GM11168 (cell line): ENCODE measurements around the gene TRERF1.
"Not testable (repeated sequence)": the region's sequence is repeated elsewhere in the genome, so short reads cannot be mapped to it uniquely, and the experiment has no call there.

Experiments used
- in situ Hi-C: fragments of 300-500 bp; cut with MboI; formaldehyde crosslinking; loops from one replicate; pipeline ENCODE4 v1.12.0; 2022; ENCODE audit warnings: low sequenced_read_pairs; ENCODE audit not compliant: unreplicated experiment

Gene TRERF1

DNA sequence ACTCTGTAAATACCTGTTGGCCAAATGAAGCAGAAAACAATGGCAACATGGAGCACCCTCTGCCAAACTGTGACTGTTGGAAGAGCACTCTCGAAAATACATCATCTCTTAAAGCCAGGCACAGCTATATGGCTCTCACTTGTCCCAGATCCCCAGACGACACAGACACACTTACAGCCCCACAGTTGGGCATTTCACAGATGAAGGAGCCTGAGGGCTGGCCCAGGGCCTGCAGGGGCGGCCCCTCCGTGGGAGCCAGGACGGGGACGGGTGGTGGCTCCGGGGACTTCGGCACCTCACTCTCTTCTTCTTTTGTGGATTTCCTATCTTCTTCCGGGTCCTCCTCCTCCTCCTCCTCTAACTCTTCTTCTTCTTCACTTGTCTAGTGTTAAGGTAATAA is 215.7 kb downstream of the TRERF1 start:
- in situ Hi-C loops = no loop called here

GRCh38 chr6:42232035-42232434 is 219.7 kb downstream of the TRERF1 start:
- in situ Hi-C loops = no loop called here

DNA sequence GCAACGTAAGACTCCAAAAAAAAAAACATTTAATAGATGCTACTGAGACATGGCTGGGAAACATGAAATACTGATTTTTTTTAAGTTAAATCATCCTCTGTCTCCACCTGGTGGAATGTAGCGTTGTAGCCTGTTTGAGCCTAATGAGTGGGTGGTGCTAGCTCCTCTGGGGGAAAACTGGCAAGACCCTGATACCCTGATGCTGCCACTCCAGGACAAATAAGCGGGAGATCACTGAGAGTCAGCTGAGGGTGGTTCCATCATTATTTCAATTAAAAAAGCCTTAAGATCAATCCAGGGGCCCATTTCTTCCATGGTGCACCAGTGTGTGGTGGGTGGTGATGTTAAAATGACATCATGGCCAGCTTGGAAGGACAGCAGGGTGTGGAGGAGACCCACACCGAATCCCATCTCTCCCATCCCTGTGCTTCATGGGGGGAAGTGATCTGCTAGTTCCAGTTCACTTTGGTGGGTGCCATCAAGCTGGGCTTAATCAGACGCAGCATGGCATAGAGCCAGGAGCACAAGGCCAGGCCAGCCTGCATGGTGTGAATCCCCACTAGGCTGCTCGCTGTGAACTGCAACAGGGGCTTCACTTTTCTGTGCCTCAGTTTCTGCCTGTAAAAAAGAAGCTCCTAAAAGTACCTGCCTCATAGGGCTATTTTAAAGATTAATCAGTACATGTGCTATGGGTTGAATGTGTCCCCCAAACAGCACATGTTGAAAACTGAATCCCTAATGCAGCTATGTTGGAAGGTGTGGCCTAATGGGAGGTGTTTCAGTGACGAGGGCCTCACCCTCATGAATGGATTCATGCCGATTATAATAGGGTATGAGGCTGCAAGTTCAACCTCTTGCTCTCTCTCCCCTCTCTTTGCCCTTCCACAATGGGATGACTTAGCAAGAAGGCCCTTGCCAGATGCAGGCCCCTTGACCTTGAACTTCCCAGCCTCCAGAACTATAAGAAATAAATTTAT is 221.1 kb downstream of the TRERF1 start:
- in situ Hi-C loops = no loop called here

- in situ Hi-C loops = no loop called here
Observed at GRCh38 chr6:42229506-42230119, 222.1 kb downstream of the TRERF1 start.

GRCh38 chr6:42228305-42228704 is 223.4 kb downstream of the TRERF1 start:
- in situ Hi-C loops = no loop called here

DNA sequence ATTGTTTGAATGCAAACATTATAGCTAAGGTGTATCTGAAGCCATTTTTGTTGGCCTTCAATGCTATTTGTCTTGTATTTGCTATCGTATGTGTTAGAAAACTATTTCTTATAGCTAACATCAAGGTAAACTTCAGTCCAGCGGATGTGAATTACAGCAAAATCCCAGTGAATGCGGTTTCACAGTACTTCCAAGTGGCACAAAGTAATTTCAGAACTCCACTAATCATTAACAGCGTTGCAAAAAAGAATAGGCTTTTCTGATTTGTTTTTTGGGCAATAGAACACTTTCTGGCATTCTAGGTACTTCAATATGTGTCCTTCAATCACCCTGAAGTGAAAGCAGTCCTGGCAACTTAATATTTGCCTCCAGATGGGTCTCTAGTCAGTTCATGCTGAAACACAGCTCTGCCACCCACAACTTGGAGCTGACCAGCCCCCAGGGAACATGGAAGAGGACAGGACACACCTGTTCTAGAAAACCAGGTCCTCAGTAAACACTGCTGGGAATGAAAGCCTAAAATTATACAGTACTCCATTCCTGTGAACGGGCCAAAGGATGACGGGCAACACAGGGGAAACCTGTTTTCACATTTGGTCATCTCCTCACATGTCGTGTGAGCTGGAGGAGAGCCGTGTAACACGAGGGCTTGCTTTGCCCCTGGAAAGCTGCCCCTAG is 224.4 kb downstream of the TRERF1 start:
- in situ Hi-C loops = no loop called here

GRCh38 chr6:42226645-42227143 is 225.0 kb downstream of the TRERF1 start:
- in situ Hi-C loops = no loop called here

GRCh38 chr6:42226161-42226611 is 225.5 kb downstream of the TRERF1 start:
- in situ Hi-C loops = no loop called here

DNA sequence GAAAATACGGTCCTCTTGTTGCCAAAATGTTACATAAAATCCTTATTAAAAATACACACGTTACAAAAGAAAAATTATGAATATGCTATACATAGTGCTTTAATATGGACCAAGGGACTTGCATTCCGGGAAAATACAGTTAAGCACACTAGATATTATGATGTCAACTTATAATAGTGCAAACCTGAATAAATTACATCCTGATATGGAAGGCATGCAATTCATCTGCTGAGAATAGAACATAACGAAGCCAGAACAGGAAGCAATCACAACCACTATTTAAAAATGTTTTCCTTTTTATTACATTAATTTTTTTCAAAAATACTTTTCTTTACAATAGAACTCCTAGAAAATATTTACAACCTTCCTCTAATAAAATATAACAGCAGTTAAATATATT is 226.3 kb downstream of the TRERF1 start:
- in situ Hi-C loops = no loop called here

DNA sequence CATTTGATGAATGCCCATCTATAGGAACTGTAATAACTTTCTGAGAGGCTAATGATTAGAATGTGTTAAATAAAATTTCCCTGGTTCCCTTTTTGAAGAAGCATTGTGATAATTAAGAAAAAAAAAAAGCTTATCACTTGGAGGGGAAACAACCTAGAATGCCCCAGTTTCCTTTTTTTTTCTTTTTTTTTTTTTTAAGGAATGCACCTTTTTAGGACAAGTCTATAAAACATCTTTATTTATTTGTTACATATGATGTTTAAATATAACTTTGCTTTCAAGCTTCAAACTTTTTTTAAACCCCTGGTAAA is 226.7 kb downstream of the TRERF1 start:
- in situ Hi-C loops = no loop called here

DNA sequence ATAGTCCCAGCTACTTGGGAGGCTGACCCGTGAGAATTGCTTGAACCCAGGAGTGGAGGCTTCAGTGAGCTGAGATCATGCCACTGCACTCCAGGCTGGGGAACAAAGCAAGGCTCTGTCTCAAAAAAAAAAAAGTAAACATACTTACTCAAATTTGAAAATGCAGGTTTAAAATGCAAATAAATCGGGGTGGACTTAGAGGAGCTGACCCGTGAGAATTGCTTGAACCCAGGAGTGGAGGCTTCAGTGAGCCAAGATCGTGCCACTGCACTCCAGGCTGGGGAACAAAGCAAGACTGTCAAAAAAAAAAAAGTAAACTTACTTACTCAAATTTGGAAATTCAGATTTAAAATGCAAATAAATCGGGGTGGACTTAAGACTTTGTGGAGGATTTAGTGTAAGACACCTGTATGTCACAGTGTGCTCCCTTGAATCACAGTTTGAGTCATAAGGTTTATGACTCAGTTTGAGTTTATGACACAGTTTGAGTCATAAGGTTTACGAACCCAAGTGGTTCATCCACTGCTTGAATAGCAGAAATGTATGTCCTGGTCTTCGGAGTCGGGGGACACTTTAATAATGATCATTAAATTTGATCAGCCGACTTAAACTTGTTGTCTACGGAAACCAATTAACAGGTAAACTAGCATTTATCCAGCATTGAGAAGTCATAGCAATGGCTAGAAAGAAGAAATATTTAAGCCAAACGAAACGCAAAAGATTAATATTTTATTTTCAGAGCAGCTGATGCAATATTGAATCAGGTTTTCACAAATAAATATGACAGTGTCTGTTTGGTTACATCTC is 227.3 kb downstream of the TRERF1 start:
- in situ Hi-C loops = no loop called here

DNA sequence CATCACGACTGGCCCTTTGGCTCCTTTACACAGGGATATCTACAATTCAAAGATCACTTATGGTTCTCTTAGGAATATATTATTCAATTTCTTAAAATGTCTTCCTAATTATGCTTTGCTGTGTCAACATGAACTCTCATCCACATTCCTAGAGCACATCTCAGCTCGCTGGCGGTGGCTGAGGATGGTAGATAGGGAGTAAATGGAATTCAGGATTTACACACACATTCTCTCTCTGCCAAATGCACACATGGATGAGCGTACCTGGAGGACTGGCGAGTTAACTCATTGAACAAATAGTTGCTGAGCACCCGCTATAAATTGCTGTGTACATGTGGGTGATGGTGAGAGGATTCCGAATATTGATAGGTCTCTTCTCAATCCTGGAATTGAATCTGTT is 229.3 kb downstream of the TRERF1 start:
- in situ Hi-C loops = no loop called here

- in situ Hi-C loops = no loop called here
Observed at GRCh38 chr6:42221546-42221945, 230.2 kb downstream of the TRERF1 start.

- in situ Hi-C loops = no loop called here
Observed at GRCh38 chr6:42220807-42221206, 230.9 kb downstream of the TRERF1 start.

- in situ Hi-C loops = no loop called here
Observed at GRCh38 chr6:42217519-42218367, 234.0 kb downstream of the TRERF1 start, which contains the start of gene MRPS10. Gene MRPS10 (minus strand): TSS chr6:42217861. CDS start chr6:42217849, 12 bp downstream.

DNA sequence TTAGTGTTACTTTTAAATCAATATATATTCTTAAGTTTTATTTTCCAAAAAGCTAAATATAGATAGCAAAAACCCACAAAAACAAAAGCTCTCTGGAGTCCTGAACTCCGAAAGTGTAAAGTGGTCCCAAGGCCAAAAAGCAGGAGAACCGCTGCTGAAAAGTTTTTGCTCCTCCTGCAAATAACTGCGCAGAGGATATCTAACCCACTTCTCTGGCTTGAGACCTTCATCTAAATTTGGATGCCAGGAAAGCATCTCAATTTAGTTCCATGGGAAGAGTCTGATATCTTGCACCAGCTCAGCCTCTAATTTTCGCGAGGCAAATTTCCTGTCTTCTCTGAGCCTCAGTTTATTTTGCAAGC is 234.6 kb downstream of the TRERF1 start:
- in situ Hi-C loops = no loop called here

DNA sequence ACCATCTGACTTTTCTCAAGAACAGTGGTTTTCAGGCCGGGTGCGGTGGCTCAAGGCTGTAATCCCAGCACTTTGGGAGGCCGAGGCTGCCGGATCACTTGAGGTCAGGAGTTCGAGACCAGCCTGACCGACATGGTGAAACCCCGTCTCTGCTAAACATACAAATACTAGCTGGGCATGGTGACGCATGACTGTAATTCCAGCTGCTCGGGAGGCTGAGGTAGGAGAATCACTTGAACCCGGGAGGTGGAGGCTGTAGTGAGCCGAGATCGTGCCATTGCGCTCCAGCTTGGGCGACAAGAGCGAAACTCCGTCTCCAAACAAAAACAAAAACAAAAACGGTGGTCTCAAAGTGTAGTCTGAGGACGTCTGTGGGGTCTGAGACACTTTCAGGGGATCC is 235.2 kb downstream of the TRERF1 start:
- in situ Hi-C loops = not testable (repeated sequence)

- in situ Hi-C loops = no loop called here
Observed at GRCh38 chr6:42212442-42212841, 239.3 kb downstream of the TRERF1 start.

GRCh38 chr6:42211726-42212125 is 240.0 kb downstream of the TRERF1 start:
- in situ Hi-C loops = no loop called here
